K562 (cell line): ENCODE results near the gene G2E3. TPM values are rescaled to one million over a fixed set of nuclear protein-coding genes. Genes with fewer than 3 reads are reported as not detected.

Experiments used
- ATAC-seq: fragments of 200-7000 bp; cut with Tn5 transposase; 3 replicates; pipeline ENCODE4 v1.9.1; 2020; ENCODE audit warnings: moderate library complexity
- BruUV-seq: library from RNA; stranded (reverse); fragments of 400-500 nt; replicated peaks from 2 replicates; lab custom pipeline; 2021; lab: Mats Ljungman, UMichigan
- CTCF ChIA-PET: fragments of 300-600 bp; formaldehyde crosslinking; extraction: SDS; loops from one replicate; lab custom pipeline; 2021; ENCODE audit warnings: low intra/inter-chr PET ratio; lab: Yijun Ruan, JAX
- POLR2A ChIA-PET: fragments of 300-600, 350-650 bp; sonication (Branson Sonifier 250); formaldehyde crosslinking; extraction: SDS; loops from one replicate; lab custom pipeline; 2021; ENCODE audit warnings: antibody characterized with exemption, inconsistent platforms; lab: Yijun Ruan, JAX
- DNase-seq, 4 experiments: peaks; one replicate each; pipeline versions ENCODE4 v3.0.0 to v3.0.0-alpha.2; 2011 to 2018; ENCODE audit warnings: low spot score in 3 of 4, mixed read lengths in 3 of 4; ENCODE audit errors: extremely low read depth in 1 of 4
- FAIRE-seq: peaks from 2 replicates; lab custom pipeline; 2011; peaks lifted over from hg19 to GRCh38; lab: Jason Lieb, UNC
- H2AFZ ChIP-seq: 2 replicates; pipeline ENCODE4 v1.6.0; 2011; ENCODE audit warnings: low read depth, low read length, control low read depth, inconsistent platforms
- H3K27ac ChIP-seq: fragments of 200-600 bp; 3 replicates; pipeline ENCODE4 v1.8.0; 2011; ENCODE audit warnings: low read depth, mild to moderate bottlenecking, control low read depth, inconsistent platforms, low read length, moderate library complexity, mixed read lengths; ENCODE audit errors: extremely low read depth
- H3K27me3 ChIP-seq, 2 experiments: fragments of 300-600 bp in 1 of 2; 2 replicates in 1 of 2; 3 replicates in 1 of 2; pipeline versions ENCODE4 v1.6.0 to v1.8.0; 2011; ENCODE audit warnings: inconsistent platforms in 2 of 2, low read length in 2 of 2, mild to moderate bottlenecking in 1 of 2, mixed read lengths in 1 of 2, moderate library complexity in 1 of 2; ENCODE audit not compliant: control insufficient read depth in 2 of 2, insufficient read depth in 2 of 2
- H3K36me3 ChIP-seq: fragments of 300-600 bp; 3 replicates; pipeline ENCODE4 v1.8.0; 2011; ENCODE audit warnings: mild to moderate bottlenecking, low read length, inconsistent platforms; ENCODE audit not compliant: control insufficient read depth, insufficient read depth
- H3K4me1 ChIP-seq, 2 experiments: fragments of 200-600 bp in 1 of 2; replicated peaks in 1 of 2; 2 replicates in 1 of 2; 3 replicates in 1 of 2; pipeline versions ENCODE4 v1.5.1 to v1.8.0; 2011; ENCODE audit warnings: inconsistent platforms in 2 of 2, low read length in 2 of 2, mild to moderate bottlenecking in 1 of 2, mixed read lengths in 1 of 2, moderate library complexity in 1 of 2; ENCODE audit not compliant: control insufficient read depth in 2 of 2, insufficient read depth in 2 of 2
- H3K4me2 ChIP-seq: 2 replicates; pipeline ENCODE4 v1.6.1; 2011; ENCODE audit warnings: low read length, control low read depth, inconsistent platforms, mixed read lengths; ENCODE audit not compliant: insufficient read depth
- H3K4me3 ChIP-seq: fragments of 200-600 bp; sonication (generic), shearing (Covaris generic); 2 replicates; pipeline ENCODE4 v1.5.1; 2016; ENCODE audit warnings: control low read depth, inconsistent platforms
- H3K79me2 ChIP-seq: fragments of 200-600 bp; 3 replicates; pipeline ENCODE4 v1.8.0; 2011; ENCODE audit warnings: low read length, inconsistent platforms; ENCODE audit not compliant: control insufficient read depth, insufficient read depth
- H3K9ac ChIP-seq, 2 experiments: 2 replicates each; pipeline versions ENCODE4 v1.6.0 to v1.6.1; 2011; ENCODE audit warnings: low read depth in 2 of 2, low read length in 2 of 2, control low read depth in 1 of 2, inconsistent platforms in 1 of 2, mild to moderate bottlenecking in 1 of 2, mixed read lengths in 1 of 2; ENCODE audit not compliant: insufficient read depth in 1 of 2
- H3K9me1 ChIP-seq: one replicate; pipeline ENCODE4 v1.6.0; 2011; ENCODE audit warnings: inconsistent platforms, mild to moderate bottlenecking, low read length, moderate library complexity; ENCODE audit not compliant: control insufficient read depth, insufficient read depth
- H3K9me3 ChIP-seq: replicated peaks from 2 replicates; pipeline ENCODE4 v1.5.1; 2011; ENCODE audit warnings: low read depth, low read length, inconsistent platforms; ENCODE audit not compliant: control insufficient read depth, insufficient read depth
- H4K20me1 ChIP-seq: replicated peaks from 2 replicates; pipeline ENCODE4 v1.6.1; 2011; ENCODE audit warnings: low read length, inconsistent platforms, mixed read lengths; ENCODE audit not compliant: control insufficient read depth, insufficient read depth
- ARID2 ChIP-seq: fragments of 450-650 bp; IDR thresholded peaks from 2 replicates; pipeline ENCODE4 v1.6.1; 2017; ENCODE audit warnings: antibody characterized with exemption, mild to moderate bottlenecking
- ATF3 ChIP-seq, 2 experiments: fragments of 450-650 bp in 1 of 2; sonication (generic) in 1 of 2; formaldehyde crosslinking in 1 of 2; IDR thresholded peaks in 1 of 2; conservative IDR thresholded peaks in 1 of 2; 2 replicates each; pipeline versions ENCODE4 v1.6.1 to v1.8.1; 2016 to 2023; ENCODE audit warnings: mild to moderate bottlenecking in 2 of 2, moderate library complexity in 2 of 2, inconsistent platforms in 1 of 2, missing genetic modification reagents in 1 of 2
- BDP1 ChIP-seq: IDR thresholded peaks from 3 replicates; pipeline ENCODE4 v1.6.1; 2011; ENCODE audit not compliant: insufficient read length, insufficient read depth
- CEBPB ChIP-seq: fragments of 450-650 bp; IDR thresholded peaks from 2 replicates; pipeline ENCODE4 v1.6.1; 2016; ENCODE audit warnings: missing genetic modification characterization, missing compliant biosample characterization
- CEBPG ChIP-seq, 3 experiments: fragments of 200-800 bp in 1 of 3; sonication (Bioruptor generic) in 1 of 3; sonication (generic) in 1 of 3; formaldehyde crosslinking in 1 of 3; IDR thresholded peaks in 2 of 3; conservative IDR thresholded peaks in 1 of 3; 2 replicates each; pipeline versions ENCODE4 v1.6.1 to v1.8.0; 2016 to 2022; ENCODE audit warnings: missing compliant biosample characterization in 2 of 3, missing genetic modification characterization in 2 of 3, mild to moderate bottlenecking in 1 of 3, missing genetic modification reagents in 1 of 3
- ZNF644 ChIP-seq: fragments of 200-800 bp; sonication (Bioruptor generic); IDR thresholded peaks from 2 replicates; pipeline ENCODE4 v1.6.1; 2016; ENCODE audit warnings: low read depth, missing genetic modification characterization, missing compliant biosample characterization
- ZNF740 ChIP-seq, 3 experiments: fragments of 200-800 bp in 1 of 3; sonication (Bioruptor generic) in 1 of 3; sonication (generic) in 1 of 3; formaldehyde crosslinking in 1 of 3; IDR thresholded peaks; 2 replicates each; pipeline versions ENCODE4 v1.6.1 to v1.8.0; 2016 to 2022; ENCODE audit warnings: mild to moderate bottlenecking in 2 of 3, missing compliant biosample characterization in 2 of 3, missing genetic modification characterization in 2 of 3, missing genetic modification reagents in 1 of 3
- WGBS: fragments of 100-300 bp; shearing (Covaris generic); methylation state at CpG from one replicate; pipeline ENCODE4 v1.1.6; 2016; ENCODE audit warnings: low coverage, mixed read lengths; ENCODE audit not compliant: insufficient coverage; ENCODE audit errors: missing lambda C conversion rate; 5-methylcytosine and 5-hydroxymethylcytosine counted together
- in situ Hi-C: fragments of 300-500 bp; cut with MboI; formaldehyde crosslinking; loops from 4 replicates; pipeline ENCODE4 v1.15.0; 2018; ENCODE audit warnings: inconsistent platforms, mixed read lengths
- intact Hi-C: fragments of 100-400 bp; cut with micrococcal nuclease; formaldehyde crosslinking; loops from 2 replicates; pipeline ENCODE4 v1.14.2; 2022
- polyA plus RNA-seq, 8 experiments: library from polyadenylated mRNA; depleted of rRNA in 4 of 8; stranded (reverse) in 5 of 8; unstranded in 3 of 8; fragments of >200 nt; fragmentation: Nextera tagmentation in 2 of 8; fragmentation: Illumina TruSeq in 1 of 8; extraction: Ambion mirVana in 2 of 8; extraction: Trizol in 1 of 8; gene quantifications; 2 replicates each; pipeline versions ENCODE4 v1.2.1 to v1.2.3, GENCODE V29; 2011 to 2014; ENCODE audit warnings: inconsistent platforms in 1 of 8, missing spikeins in 1 of 8
- total RNA-seq, 7 experiments: library from RNA; depleted of rRNA in 6 of 7; stranded (reverse); fragments of >200 nt in 6 of 7; fragmentation: Illumina TruSeq in 2 of 7; extraction: Trizol in 2 of 7; gene quantifications; 2 replicates each; pipeline versions ENCODE4 v1.2.1 to v1.2.3, GENCODE V29; 2011 to 2021; ENCODE audit warnings: low replicate concordance in 1 of 7

The G2E3 gene
- total and polyA plus RNA-seq, 9 of the 15 experiments (the other 6 are each of a cell fraction or from before 2014, with no cell fraction given): 9.8 to 53.5 (median 24.7) TPM

GRCh38 chr14:30600922-30601918 lies 42.3 kb downstream of the G2E3 start:
- no peak for TF ChIP-seq BDP1
- no peak for TF ChIP-seq ZNF644 (tag)
- TF ChIP-seq ARID2: no peak
- BruUV-seq: no TSS peak
- 95% methylated on average over 8 of the region's 8 CpGs for WGBS
- no peaks in the 10 kb centered on the region for H3K27me3 ChIP-seq
- no peaks in the 10 kb centered on the region for H3K79me2 ChIP-seq
- H3K36me3 ChIP-seq: peaks cover 80% of the 10 kb centered on the region
- DNase-seq (no peak), ATAC-seq (no peak), FAIRE-seq (no peak)
- no peak overlapping the region for H3K9ac ChIP-seq
- no peaks in the 10 kb centered on the region for H3K9me1 ChIP-seq
- in situ Hi-C loops: no loop called here
- H3K4me2 ChIP-seq: no peak overlapping the region
- H2AFZ ChIP-seq: no peak overlapping the region
- H3K4me3 ChIP-seq: no peak overlapping the region
- no peaks in the 10 kb centered on the region for H3K4me1 ChIP-seq
- H3K27ac ChIP-seq: no peak overlapping the region
- no peaks in the 10 kb centered on the region for H4K20me1 ChIP-seq
- POLR2A ChIA-PET: no interaction called here
- intact Hi-C loops: no loop called here
- CTCF ChIA-PET: no interaction called here
- H3K9me3 ChIP-seq: no peaks in the 10 kb centered on the region

- H3K9me3 ChIP-seq: no peaks in the 10 kb centered on the region
- H3K27ac ChIP-seq: no peak overlapping the region
- no TSS peak for BruUV-seq
- FAIRE-seq (no peak), ATAC-seq (no peak), DNase-seq (no peak)
- H3K4me2 ChIP-seq: no peak overlapping the region
- H2AFZ ChIP-seq: no peak overlapping the region
- H3K9ac ChIP-seq: no peak overlapping the region
- no peak overlapping the region for H3K4me3 ChIP-seq
- ChIA-PET CTCF (no interaction called here), POLR2A (no interaction called here)
- H3K36me3 ChIP-seq: peaks cover 73% of the 10 kb centered on the region
- H3K4me1 ChIP-seq: no peaks in the 10 kb centered on the region
- 79% methylated on average over 3 of the region's 3 CpGs for WGBS
- no peaks in the 10 kb centered on the region for H3K9me1 ChIP-seq
- intact Hi-C loops (no loop called here), in situ Hi-C loops (no loop called here)
- no peaks in the 10 kb centered on the region for H4K20me1 ChIP-seq
- no peaks in the 10 kb centered on the region for H3K79me2 ChIP-seq
- TF ChIP-seq CEBPB (tag) (peak; percentile 29; the same call in 1 of the 2 replicates), ATF3 (IDR thresholded peaks at IDR 0.05) (peak; percentile 68), ATF3 (CRISPR knock-in tag; conservative IDR thresholded peaks at IDR 0.05) (no peak), CEBPG (CRISPR knock-in tag; IDR thresholded peaks at IDR 0.05) (no peak), CEBPG (tag; conservative IDR thresholded peaks at IDR 0.05 in 1 of 2, IDR thresholded peaks at IDR 0.05 in 1 of 2) (peak in 1 of 2 experiments; percentile 65; a peak in 2 of 4 replicates), ZNF740 (CRISPR knock-in tag; IDR thresholded peaks at IDR 0.05) (no peak), ZNF740 (tag; IDR thresholded peaks at IDR 0.05) (no peak)
- H3K27me3 ChIP-seq: no peaks in the 10 kb centered on the region
Observed at GRCh38 chr14:30603402-30603801, 44.4 kb downstream of the G2E3 start.
